Spleen (tissue), 7 donors: Measurements from ENCODE around the gene PHLDB1.

ENCODE experiments used
- POLR2A ChIP-seq, 3 donors: fragments of 450-650 bp; IDR thresholded peaks; one replicate each; pipeline ENCODE4 v1.5.1; 2017; ENCODE audit warnings: antibody characterized with exemption in 3 of 3, mild to moderate bottlenecking in 1 of 3
- POLR2AphosphoS5 ChIP-seq, 3 donors: sonication (generic); formaldehyde crosslinking; IDR thresholded peaks; one replicate each; pipeline ENCODE4 v1.5.1; 2017; ENCODE audit warnings: antibody characterized with exemption in 3 of 3
- TF ChIP-seq, protein P1 (sequence below), 11 experiments: fragments of 200-600 bp in 7 of 11; fragments of 450-650 bp in 4 of 11; sonication (generic) in 4 of 11; IDR thresholded peaks in 8 of 11; conservative IDR thresholded peaks in 3 of 11; 1 replicate in 7 of 11; 2 replicates in 4 of 11; pipeline versions ENCODE4 v1.4.0 to v1.8.0; 2016 to 2021; ENCODE audit warnings: antibody characterized with exemption in 11 of 11, inconsistent platforms in 4 of 11, mild to moderate bottlenecking in 1 of 11
- donor health status: DM: no; HTN: no; CAD: no; lungs with moderate emphysema.
- donor health status: DM: no; HTN: no; CAD: no.
- donor health status: DM: no; HTN: no; CAD: no.

DNA sequence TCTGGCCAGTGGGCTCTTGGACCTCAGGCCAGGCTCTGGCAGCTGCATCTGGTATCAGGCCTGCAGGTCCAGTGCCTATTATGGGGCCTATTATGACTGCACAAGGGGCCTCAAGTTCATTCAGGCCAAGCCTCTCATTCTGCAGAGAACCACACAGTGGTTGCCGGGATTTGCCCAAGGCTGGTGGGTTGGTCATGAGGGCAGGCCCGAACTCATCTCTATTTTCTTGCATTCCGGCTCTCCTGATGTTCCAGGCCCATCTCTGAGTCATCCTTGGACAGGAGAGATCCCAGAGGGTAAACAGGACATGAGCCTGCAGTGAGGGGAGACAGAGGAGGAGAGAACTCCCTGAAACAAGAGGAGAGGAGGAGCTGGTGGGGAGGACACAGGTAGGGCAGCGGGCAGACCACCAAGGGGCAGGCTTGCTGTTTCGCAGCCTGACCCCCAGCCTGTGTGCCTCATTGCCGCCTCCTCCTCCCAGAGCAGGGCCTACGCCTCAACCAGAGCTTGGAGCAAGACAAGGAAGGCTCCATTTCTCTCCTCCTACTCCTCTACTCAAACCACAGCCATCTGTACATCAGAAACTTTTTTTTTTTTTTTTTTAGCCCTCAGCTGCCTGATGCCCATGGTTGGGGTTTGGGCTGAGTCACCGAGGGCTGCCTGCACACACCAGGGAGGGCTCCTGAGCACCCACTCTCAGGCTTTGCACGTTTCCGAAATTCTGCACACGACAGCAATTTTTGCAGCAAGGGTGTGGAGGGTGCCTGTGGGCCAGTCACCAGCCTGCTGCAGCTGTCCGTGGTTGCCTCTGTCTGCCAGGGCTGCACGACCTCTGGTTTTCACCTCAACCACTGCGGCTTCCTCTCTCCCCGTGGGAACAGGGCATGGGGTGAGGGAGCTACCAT, 84.8 kb downstream of the PHLDB1 start:
- no peak for TF ChIP-seq POLR2A (IDR thresholded peaks at IDR 0.05)
- TF ChIP-seq POLR2AphosphoS5 (IDR thresholded peaks at IDR 0.05): peak; percentile 64 to 73 (median 67)
- TF ChIP-seq, protein P1, sequence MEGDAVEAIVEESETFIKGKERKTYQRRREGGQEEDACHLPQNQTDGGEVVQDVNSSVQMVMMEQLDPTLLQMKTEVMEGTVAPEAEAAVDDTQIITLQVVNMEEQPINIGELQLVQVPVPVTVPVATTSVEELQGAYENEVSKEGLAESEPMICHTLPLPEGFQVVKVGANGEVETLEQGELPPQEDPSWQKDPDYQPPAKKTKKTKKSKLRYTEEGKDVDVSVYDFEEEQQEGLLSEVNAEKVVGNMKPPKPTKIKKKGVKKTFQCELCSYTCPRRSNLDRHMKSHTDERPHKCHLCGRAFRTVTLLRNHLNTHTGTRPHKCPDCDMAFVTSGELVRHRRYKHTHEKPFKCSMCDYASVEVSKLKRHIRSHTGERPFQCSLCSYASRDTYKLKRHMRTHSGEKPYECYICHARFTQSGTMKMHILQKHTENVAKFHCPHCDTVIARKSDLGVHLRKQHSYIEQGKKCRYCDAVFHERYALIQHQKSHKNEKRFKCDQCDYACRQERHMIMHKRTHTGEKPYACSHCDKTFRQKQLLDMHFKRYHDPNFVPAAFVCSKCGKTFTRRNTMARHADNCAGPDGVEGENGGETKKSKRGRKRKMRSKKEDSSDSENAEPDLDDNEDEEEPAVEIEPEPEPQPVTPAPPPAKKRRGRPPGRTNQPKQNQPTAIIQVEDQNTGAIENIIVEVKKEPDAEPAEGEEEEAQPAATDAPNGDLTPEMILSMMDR (IDR thresholded peaks at IDR 0.05 in 8 of 11, conservative IDR thresholded peaks at IDR 0.05 in 3 of 11): no peak
